ENCODE results near the gene KPNA5.

KPNA5 gene

DNA sequence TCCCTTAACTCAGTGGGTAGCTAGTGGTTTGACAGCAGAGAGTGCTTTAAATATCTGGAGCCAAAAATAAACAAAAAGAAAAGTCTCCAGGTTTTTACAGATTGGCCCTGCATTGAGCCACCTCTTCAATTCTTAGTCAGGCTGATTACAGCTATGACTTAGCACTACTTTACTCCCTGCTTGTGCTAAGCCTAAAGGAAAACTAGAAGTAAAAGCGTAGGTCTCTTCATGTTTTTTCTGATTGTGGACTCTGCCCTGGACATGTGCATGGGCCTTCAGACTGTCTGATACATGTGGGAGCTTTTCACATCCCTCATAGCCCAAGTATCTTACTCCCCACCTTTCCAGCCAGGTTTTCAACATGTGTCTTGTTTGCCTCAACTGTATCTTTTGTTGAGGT lies 33.3 kb downstream of the KPNA5 start:
- H3K14ac ChIP-seq (ENCODE audit: low read length), result no peak overlapping the region
- H4K12ac ChIP-seq (ENCODE audit: low read depth, low read length), result no peak overlapping the region
- H3K27me3 ChIP-seq (ENCODE audit: insufficient read depth, low read length), result no peaks in the 10 kb centered on the region
- no peak overlapping the region for H3K4ac ChIP-seq (ENCODE audit: low read depth, low read length)
- H3K4me3 ChIP-seq (ENCODE audit: low read depth, low read length), result no peak overlapping the region
- peaks cover 0 to 5% of the 10 kb centered on the region in 2 experiments for H3K36me3 ChIP-seq (ENCODE audit: control insufficient read depth in 1 of 2, insufficient read depth in 2 of 2, low read length in 2 of 2)
- H2BK12ac ChIP-seq (ENCODE audit: low read length), result no peak overlapping the region
- no peaks in the 10 kb centered on the region for H3K4me1 ChIP-seq (ENCODE audit: control insufficient read depth in 1 of 2, insufficient read depth in 2 of 2, low read length in 2 of 2)
- H3K27ac ChIP-seq (ENCODE audit: low read depth, low read length), result no peak overlapping the region
- no peak overlapping the region for H2AFZ ChIP-seq (ENCODE audit: insufficient read depth, low read length, poor library complexity)
- no peak overlapping the region for H3K9ac ChIP-seq (ENCODE audit: low read length)
- H2BK120ac ChIP-seq (ENCODE audit: insufficient read depth, low read length, poor library complexity), result no peak overlapping the region
- WGBS (ENCODE audit: extremely low coverage, insufficient coverage, insufficient read length), result no CpG with 5 or more reads among the region's 1 CpG
- no peak overlapping the region for H3K18ac ChIP-seq (ENCODE audit: low read length)
- no peak overlapping the region for H4K8ac ChIP-seq (ENCODE audit: low read depth, low read length)
- no peaks in the 10 kb centered on the region for H3K79me1 ChIP-seq (ENCODE audit: low read length)
- no peak overlapping the region for H3K23ac ChIP-seq (ENCODE audit: low read length)
- H3K4me2 ChIP-seq (ENCODE audit: low read length), result no peak overlapping the region
- no peak overlapping the region for H2AK5ac ChIP-seq (ENCODE audit: low read length)
- H3K79me2 ChIP-seq (ENCODE audit: control insufficient read depth, insufficient read depth, low read length, poor library complexity), result no peaks in the 10 kb centered on the region
- no peaks in the 10 kb centered on the region for H3K9me3 ChIP-seq (ENCODE audit: insufficient read depth, low read depth, low read length)
- no peak overlapping the region for H2BK5ac ChIP-seq (ENCODE audit: low read depth, low read length, poor library complexity)
- H4K91ac ChIP-seq (ENCODE audit: low read depth, low read length), result no peak overlapping the region
- DNase-seq, result no peak

DNA sequence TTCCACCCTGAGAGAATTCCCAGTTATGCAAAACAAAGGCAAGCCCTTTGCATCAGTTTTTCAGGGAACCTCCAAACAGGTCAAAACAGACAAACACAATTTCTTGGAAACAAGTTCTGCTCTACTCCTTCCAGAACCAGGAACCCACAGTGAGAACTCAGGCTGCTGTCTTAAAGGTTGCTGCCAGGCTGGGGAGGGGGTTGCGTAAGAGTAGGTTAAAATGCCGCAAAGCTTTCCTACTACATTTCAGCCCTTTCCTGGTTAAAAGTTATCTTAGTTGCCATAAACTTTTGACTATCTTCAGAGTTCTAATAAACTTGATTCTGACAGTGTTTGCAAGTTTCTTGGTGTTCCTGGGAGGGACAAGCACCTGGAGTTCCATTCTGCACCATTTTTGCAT lies 33.8 kb downstream of the KPNA5 start:
- H3K9me3 ChIP-seq (ENCODE audit: insufficient read depth, low read depth, low read length), result no peaks in the 10 kb centered on the region
- no peak overlapping the region for H2BK5ac ChIP-seq (ENCODE audit: low read depth, low read length, poor library complexity)
- no peak overlapping the region for H3K18ac ChIP-seq (ENCODE audit: low read length)
- H3K23ac ChIP-seq (ENCODE audit: low read length), result no peak overlapping the region
- H2BK120ac ChIP-seq (ENCODE audit: insufficient read depth, low read length, poor library complexity), result no peak overlapping the region
- no peak overlapping the region for H3K4me2 ChIP-seq (ENCODE audit: low read length)
- H2AFZ ChIP-seq (ENCODE audit: insufficient read depth, low read length, poor library complexity), result no peak overlapping the region
- H3K79me1 ChIP-seq (ENCODE audit: low read length), result no peaks in the 10 kb centered on the region
- no peaks in the 10 kb centered on the region for H3K79me2 ChIP-seq (ENCODE audit: control insufficient read depth, insufficient read depth, low read length, poor library complexity)
- H4K12ac ChIP-seq (ENCODE audit: low read depth, low read length), result no peak overlapping the region
- H3K4ac ChIP-seq (ENCODE audit: low read depth, low read length), result no peak overlapping the region
- no peak overlapping the region for H3K14ac ChIP-seq (ENCODE audit: low read length)
- no peak overlapping the region for H3K9ac ChIP-seq (ENCODE audit: low read length)
- H3K27me3 ChIP-seq (ENCODE audit: insufficient read depth, low read length), result no peaks in the 10 kb centered on the region
- H3K36me3 ChIP-seq (ENCODE audit: control insufficient read depth in 1 of 2, insufficient read depth in 2 of 2, low read length in 2 of 2), result peaks cover 0 to 5% of the 10 kb centered on the region in 2 experiments
- H4K91ac ChIP-seq (ENCODE audit: low read depth, low read length), result no peak overlapping the region
- no peak overlapping the region for H3K4me3 ChIP-seq (ENCODE audit: low read depth, low read length)
- no CpG with 5 or more reads among the region's 2 CpGs for WGBS (ENCODE audit: extremely low coverage, insufficient coverage, insufficient read length)
- H4K8ac ChIP-seq (ENCODE audit: low read depth, low read length), result no peak overlapping the region
- no peaks in the 10 kb centered on the region for H3K4me1 ChIP-seq (ENCODE audit: control insufficient read depth in 1 of 2, insufficient read depth in 2 of 2, low read length in 2 of 2)
- no peak overlapping the region for H2BK12ac ChIP-seq (ENCODE audit: low read length)
- DNase-seq, result no peak
- H3K27ac ChIP-seq (ENCODE audit: low read depth, low read length), result no peak overlapping the region
- H2AK5ac ChIP-seq (ENCODE audit: low read length), result no peak overlapping the region

DNA sequence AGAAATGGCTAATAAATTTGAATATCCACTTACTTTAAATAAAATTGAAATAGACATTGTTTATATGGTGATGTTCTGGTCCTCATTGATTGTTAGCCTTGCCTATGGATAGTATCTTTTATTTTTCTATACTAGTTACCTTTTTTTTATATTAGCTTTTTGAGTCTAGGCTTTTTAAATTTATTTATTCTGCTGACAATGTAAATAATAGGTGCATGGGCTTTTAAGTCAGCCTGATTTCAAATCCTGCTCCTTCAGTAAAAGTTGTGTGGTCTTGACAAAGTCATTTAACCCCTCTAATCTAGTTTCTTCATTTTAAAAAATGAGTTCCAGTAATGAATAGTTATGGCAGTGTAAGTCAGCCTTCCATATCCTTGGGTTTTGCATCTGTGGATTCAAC lies 45.9 kb downstream of the KPNA5 start:
- Histone ChIP-seq H3K27me3 (ENCODE audit: insufficient read depth, low read length) (no peaks in the 10 kb centered on the region), H2BK5ac (ENCODE audit: low read depth, low read length, poor library complexity) (no peak overlapping the region), H4K12ac (ENCODE audit: low read depth, low read length) (no peak overlapping the region), H3K23ac (ENCODE audit: low read length) (no peak overlapping the region), H3K36me3 (ENCODE audit: control insufficient read depth in 1 of 2, insufficient read depth in 2 of 2, low read length in 2 of 2) (peaks cover 2 to 4% of the 10 kb centered on the region in 2 experiments), H3K9me3 (ENCODE audit: insufficient read depth, low read depth, low read length) (no peaks in the 10 kb centered on the region), H4K8ac (ENCODE audit: low read depth, low read length) (no peak overlapping the region), H3K4me3 (ENCODE audit: low read depth, low read length) (no peak overlapping the region), H3K9ac (ENCODE audit: low read length) (no peak overlapping the region), H3K18ac (ENCODE audit: low read length) (no peak overlapping the region), H3K79me1 (ENCODE audit: low read length) (no peaks in the 10 kb centered on the region), H4K91ac (ENCODE audit: low read depth, low read length) (no peak overlapping the region), H2BK12ac (ENCODE audit: low read length) (no peak overlapping the region), H3K14ac (ENCODE audit: low read length) (no peak overlapping the region), H3K4me1 (ENCODE audit: control insufficient read depth in 1 of 2, insufficient read depth in 2 of 2, low read length in 2 of 2) (no peaks in the 10 kb centered on the region), H2AFZ (ENCODE audit: insufficient read depth, low read length, poor library complexity) (no peak overlapping the region), H2AK5ac (ENCODE audit: low read length) (no peak overlapping the region), H3K27ac (ENCODE audit: low read depth, low read length) (no peak overlapping the region), H3K79me2 (ENCODE audit: control insufficient read depth, insufficient read depth, low read length, poor library complexity) (no peaks in the 10 kb centered on the region), H2BK120ac (ENCODE audit: insufficient read depth, low read length, poor library complexity) (no peak overlapping the region), H3K4ac (ENCODE audit: low read depth, low read length) (no peak overlapping the region), H3K4me2 (ENCODE audit: low read length) (no peak overlapping the region)
- no peak for DNase-seq

DNA sequence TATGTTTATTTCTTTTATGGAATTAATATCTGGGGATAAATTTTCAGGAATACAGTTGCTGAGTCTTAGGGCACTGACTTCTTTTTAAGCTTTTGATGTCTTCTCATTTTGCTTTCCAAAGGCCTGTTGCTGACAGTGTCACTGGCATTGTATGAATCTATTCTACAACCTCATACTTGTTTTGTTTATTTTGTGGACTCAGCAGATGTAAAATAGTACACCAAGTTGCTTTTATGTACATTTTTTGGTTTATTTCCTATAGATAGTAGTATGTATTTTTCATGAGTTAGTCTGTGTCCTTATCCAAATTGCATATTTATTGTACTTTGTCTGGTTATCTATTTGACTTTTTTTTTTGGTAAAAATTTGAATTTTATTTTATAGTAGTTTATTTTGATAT lies 49.5 kb downstream of the KPNA5 start:
- Histone ChIP-seq H2BK12ac (ENCODE audit: low read length) (no peak overlapping the region), H3K9ac (ENCODE audit: low read length) (no peak overlapping the region), H3K79me2 (ENCODE audit: control insufficient read depth, insufficient read depth, low read length, poor library complexity) (no peaks in the 10 kb centered on the region), H3K27me3 (ENCODE audit: insufficient read depth, low read length) (no peaks in the 10 kb centered on the region), H2BK5ac (ENCODE audit: low read depth, low read length, poor library complexity) (no peak overlapping the region), H2AFZ (ENCODE audit: insufficient read depth, low read length, poor library complexity) (no peak overlapping the region), H2BK120ac (ENCODE audit: insufficient read depth, low read length, poor library complexity) (no peak overlapping the region), H3K4ac (ENCODE audit: low read depth, low read length) (no peak overlapping the region), H3K14ac (ENCODE audit: low read length) (no peak overlapping the region), H3K18ac (ENCODE audit: low read length) (no peak overlapping the region), H3K4me1 (ENCODE audit: control insufficient read depth in 1 of 2, insufficient read depth in 2 of 2, low read length in 2 of 2) (no peaks in the 10 kb centered on the region), H3K79me1 (ENCODE audit: low read length) (no peaks in the 10 kb centered on the region), H3K27ac (ENCODE audit: low read depth, low read length) (no peak overlapping the region), H3K23ac (ENCODE audit: low read length) (no peak overlapping the region), H3K9me3 (ENCODE audit: insufficient read depth, low read depth, low read length) (no peaks in the 10 kb centered on the region), H3K36me3 (ENCODE audit: control insufficient read depth in 1 of 2, insufficient read depth in 2 of 2, low read length in 2 of 2) (peaks cover 0 to 2% of the 10 kb centered on the region in 2 experiments), H4K12ac (ENCODE audit: low read depth, low read length) (no peak overlapping the region), H4K8ac (ENCODE audit: low read depth, low read length) (no peak overlapping the region), H4K91ac (ENCODE audit: low read depth, low read length) (no peak overlapping the region), H3K4me3 (ENCODE audit: low read depth, low read length) (no peak overlapping the region), H3K4me2 (ENCODE audit: low read length) (no peak overlapping the region), H2AK5ac (ENCODE audit: low read length) (no peak overlapping the region)
- no peak for DNase-seq

DNA sequence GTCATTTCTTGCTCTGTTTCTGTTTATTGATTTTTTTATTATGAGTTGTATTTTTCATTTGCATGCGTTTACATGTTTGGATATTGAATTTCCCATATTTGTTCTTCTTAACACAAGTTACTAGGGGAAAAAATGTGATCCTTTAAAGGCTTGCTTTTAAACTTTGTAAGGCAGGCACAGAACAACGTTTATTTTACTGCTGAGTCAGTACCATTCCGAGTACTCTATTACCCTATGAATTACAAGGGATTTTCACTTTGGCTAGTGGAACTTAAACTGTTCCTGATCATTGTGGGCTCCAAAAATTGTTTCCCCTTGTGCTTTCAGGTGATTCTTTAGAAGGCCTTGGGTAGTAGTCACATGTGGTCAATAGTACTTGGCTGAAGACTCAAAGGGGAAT lies 56.0 kb downstream of the KPNA5 start:
- H3K4me2 ChIP-seq (ENCODE audit: low read length), result no peak overlapping the region
- no peaks in the 10 kb centered on the region for H3K79me1 ChIP-seq (ENCODE audit: low read length)
- H3K27me3 ChIP-seq (ENCODE audit: insufficient read depth, low read length), result no peaks in the 10 kb centered on the region
- no peak overlapping the region for H4K12ac ChIP-seq (ENCODE audit: low read depth, low read length)
- H3K36me3 ChIP-seq (ENCODE audit: control insufficient read depth in 1 of 2, insufficient read depth in 2 of 2, low read length in 2 of 2), result no peaks in the 10 kb centered on the region
- no peak overlapping the region for H4K91ac ChIP-seq (ENCODE audit: low read depth, low read length)
- H3K23ac ChIP-seq (ENCODE audit: low read length), result no peak overlapping the region
- H2AK5ac ChIP-seq (ENCODE audit: low read length), result no peak overlapping the region
- DNase-seq, result no peak
- H3K14ac ChIP-seq (ENCODE audit: low read length), result no peak overlapping the region
- no peak overlapping the region for H4K8ac ChIP-seq (ENCODE audit: low read depth, low read length)
- no peak overlapping the region for H2BK120ac ChIP-seq (ENCODE audit: insufficient read depth, low read length, poor library complexity)
- H2AFZ ChIP-seq (ENCODE audit: insufficient read depth, low read length, poor library complexity), result no peak overlapping the region
- H3K4me1 ChIP-seq (ENCODE audit: control insufficient read depth in 1 of 2, insufficient read depth in 2 of 2, low read length in 2 of 2), result no peaks in the 10 kb centered on the region
- H3K4me3 ChIP-seq (ENCODE audit: low read depth, low read length), result no peak overlapping the region
- H3K4ac ChIP-seq (ENCODE audit: low read depth, low read length), result no peak overlapping the region
- H3K79me2 ChIP-seq (ENCODE audit: control insufficient read depth, insufficient read depth, low read length, poor library complexity), result no peaks in the 10 kb centered on the region
- WGBS (ENCODE audit: extremely low coverage, insufficient coverage, insufficient read length), result no CpG with 5 or more reads among the region's 3 CpGs
- H3K9me3 ChIP-seq (ENCODE audit: insufficient read depth, low read depth, low read length), result no peaks in the 10 kb centered on the region
- no peak overlapping the region for H2BK12ac ChIP-seq (ENCODE audit: low read length)
- H3K27ac ChIP-seq (ENCODE audit: low read depth, low read length), result no peak overlapping the region
- H2BK5ac ChIP-seq (ENCODE audit: low read depth, low read length, poor library complexity), result no peak overlapping the region
- H3K18ac ChIP-seq (ENCODE audit: low read length), result no peak overlapping the region
- no peak overlapping the region for H3K9ac ChIP-seq (ENCODE audit: low read length)
